GM21528 (cell line): ENCODE data around the gene TPRG1L.

Experiments
- ATAC-seq: cut with Tn5 transposase; IDR thresholded peaks from one replicate; pipeline ENCODE4 v1.9.1; 2021; ENCODE audit warnings: mild to moderate bottlenecking, moderate library complexity; ENCODE audit not compliant: unreplicated experiment, low FRiP score

TPRG1L gene

GRCh38 chr1:3593334-3593733 is 31.5 kb upstream of the TPRG1L start:
- no peak for ATAC-seq

GRCh38 chr1:3593745-3594144 is 31.1 kb upstream of the TPRG1L start:
- ATAC-seq = no peak

- ATAC-seq = no peak
Measured at GRCh38 chr1:3594706-3595377, 30.0 kb upstream of the TPRG1L start.

DNA sequence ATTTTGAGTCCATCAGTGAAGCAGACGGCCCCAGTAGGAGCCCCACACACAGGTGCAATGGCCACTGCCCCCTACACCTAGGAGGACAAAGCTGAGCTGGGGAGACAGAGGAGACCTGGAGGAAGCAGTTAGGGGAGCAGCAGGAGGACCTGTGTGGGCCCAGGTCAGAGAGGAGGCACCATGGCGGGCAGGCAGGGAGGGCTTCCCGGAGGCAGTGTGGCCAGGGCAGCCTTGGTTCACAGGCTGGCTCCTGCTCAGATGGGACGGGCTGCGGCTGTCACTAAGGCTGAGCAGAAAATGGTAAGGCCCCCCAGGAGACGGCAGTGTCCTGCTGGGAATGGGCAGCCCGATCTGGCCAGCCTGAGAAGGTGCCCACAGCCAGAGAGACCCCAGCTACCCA is 28.9 kb upstream of the TPRG1L start:
- ATAC-seq = no peak

DNA sequence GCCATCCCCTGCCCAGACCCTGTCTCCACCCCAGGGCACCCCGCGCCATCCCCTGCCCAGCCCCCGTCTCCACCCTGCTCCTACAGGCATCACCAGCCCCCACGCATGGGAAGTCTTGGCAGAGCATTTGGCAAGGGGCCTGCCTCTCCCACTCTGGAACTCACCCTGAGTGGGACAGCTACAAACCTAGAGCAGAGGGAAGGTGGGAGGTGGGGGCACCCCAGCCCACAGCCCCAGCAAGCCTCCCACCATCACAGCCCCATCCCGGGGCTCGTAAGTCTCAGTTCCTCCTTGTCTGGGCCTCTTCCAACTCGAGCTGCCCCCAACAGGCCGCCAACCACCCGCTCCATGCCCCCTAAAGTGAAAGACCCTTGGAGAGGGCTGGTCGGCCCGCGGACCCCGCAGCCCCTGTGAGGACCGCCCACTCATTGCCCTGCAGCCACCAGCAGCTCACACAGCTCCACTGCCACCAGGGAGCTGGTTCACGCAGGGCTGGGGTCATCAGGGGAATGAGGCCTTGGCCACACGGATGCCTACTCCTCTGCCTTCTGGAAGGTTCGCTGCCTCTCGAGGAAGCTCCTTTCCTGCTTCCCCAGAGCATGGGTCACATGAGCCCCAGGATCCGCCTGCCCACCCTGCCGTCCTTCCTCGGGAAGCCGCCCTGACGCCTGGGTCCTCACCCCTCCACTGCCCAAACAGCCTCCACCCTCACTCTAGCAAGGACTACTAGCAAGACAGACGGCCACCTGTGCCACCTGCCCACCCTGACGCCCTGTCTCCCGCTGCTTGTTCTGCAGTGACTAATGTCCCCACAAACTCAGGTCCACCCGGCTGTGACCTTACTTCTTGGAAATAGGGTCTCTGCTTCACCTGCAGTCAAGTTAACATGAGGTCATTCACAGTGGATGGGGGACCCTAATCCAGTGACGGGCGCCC is 27.9 kb upstream of the TPRG1L start:
- ATAC-seq = no peak

- no peak for ATAC-seq
Measured at GRCh38 chr1:3597599-3597964, 27.2 kb upstream of the TPRG1L start.

- no peak for ATAC-seq
Measured at GRCh38 chr1:3598051-3598491, 26.7 kb upstream of the TPRG1L start.

DNA sequence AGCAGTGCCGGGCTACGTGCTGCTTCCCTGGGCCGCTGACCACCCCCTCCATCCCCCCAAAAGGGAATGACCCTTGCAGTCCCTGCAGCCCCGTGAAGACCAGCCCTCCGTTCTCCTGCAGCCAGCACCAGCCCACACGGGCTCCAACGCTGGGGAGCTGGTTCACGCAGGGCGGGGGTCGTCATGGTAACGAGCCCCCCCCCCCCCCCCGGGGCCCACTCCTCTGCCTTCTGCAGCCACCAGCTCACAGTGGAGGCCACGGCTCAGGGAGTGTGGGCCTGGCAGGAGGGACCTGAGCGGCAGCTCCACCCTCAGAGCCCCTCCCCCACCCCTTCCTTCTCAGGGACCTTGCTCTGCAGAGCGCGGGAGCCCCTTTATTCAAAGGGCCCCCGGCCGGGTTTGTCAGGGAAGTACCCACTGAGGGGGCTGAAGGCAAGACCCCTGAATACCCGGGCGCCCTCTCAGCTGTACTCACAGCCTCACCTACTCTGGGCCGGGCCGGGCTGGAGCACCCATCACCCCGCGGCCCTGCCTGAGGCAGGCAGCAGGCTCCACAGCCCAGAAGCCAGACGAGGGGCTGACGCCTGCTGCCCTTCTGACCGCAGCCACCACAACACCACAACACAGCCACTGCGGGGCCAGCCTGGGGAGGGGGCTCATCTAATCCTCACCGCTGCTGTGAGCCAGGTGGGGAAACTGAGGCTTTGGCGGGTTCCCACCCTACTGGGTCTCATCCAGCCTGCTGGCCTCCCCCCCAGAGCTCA is 26.1 kb upstream of the TPRG1L start:
- no peak for ATAC-seq

GRCh38 chr1:3599286-3599811 is 25.5 kb upstream of the TPRG1L start:
- no peak for ATAC-seq

- no peak for ATAC-seq
Measured at GRCh38 chr1:3599816-3600215, 25.0 kb upstream of the TPRG1L start.

- no peak for ATAC-seq
Measured at GRCh38 chr1:3600354-3600753, 24.5 kb upstream of the TPRG1L start.

DNA sequence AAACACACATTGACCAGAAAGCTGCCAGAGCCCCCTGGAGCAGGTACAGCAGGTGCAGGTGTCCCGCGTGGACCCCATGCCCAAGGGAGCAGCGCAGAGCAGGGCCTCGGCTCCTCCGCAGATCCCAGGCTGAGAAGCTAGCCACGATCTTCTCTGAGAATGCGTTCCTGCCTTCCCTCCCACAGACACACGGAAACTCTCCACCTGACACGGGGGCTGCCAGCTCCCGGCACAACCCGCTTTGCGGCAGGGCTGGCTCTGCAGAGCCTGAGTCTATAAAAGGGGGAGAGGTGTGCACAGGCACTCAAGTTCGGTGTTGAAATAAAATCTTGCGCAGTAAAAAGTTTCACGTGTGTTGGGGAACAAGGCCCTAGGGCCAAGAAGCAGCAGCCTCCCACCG is 23.1 kb upstream of the TPRG1L start:
- ATAC-seq = no peak

GRCh38 chr1:3602375-3602774 is 22.4 kb upstream of the TPRG1L start:
- ATAC-seq = no peak

DNA sequence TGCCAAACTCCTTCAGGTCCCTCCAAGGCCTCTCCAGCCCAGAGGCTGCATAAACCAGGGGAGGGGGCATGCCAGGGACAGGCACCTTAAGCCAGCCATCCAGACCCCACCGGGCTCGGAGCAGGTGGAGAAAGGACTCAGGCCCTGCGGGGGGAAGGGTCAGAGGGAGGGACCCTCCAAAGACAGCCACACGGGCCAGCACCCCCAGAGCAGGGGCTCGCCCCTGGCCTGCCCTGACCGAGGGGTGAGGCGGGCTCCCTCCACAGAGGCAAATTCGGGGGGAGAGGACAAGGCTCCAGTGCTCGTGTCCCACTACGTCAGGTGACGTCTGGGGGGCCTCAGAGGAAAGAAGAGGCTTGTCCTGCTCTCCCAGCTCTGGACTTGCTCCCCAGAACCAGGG is 21.7 kb upstream of the TPRG1L start:
- no peak for ATAC-seq

DNA sequence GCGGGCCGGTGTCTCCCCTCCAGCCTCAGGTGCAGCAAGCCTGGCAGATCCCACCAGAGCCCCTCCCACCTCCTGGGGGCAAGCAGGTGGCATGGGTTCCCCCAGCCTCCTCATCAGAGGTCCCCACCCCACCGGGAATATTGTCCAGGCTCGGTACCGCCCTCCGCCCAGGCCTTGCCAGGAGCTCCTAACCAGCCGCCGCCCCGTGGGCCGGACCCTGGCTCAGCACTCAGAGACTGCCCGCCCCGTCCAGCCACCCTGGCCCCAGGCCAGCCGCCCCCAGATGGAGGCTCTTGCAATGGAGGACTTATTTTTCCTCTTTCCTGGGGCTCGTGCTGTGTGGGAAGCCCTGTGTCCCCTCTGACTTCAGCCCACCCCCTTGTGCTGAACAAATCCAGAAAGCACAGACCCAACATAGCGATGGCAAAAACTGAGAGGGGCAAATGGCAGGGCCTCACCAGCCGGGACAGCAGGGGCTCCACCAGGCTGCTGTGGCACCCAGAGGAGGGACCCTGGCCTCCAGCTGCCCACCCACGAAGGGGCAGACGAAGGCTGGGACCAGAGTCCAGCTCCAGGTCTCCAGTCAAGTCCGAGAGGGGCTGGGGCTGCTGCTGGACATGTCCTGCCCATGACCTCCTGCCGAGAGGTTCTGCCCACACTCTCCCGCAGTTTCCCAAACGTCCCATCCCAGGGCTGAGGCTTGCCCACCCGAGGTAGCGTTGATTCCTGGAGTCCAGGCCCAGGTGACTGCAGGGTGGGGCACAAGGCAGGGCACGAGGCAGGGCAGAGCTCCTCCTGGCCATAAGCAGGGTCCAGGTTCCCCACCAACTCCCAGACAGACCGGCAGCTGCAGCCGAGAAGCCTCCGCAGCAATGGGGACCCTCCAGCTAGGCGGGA is 21.0 kb upstream of the TPRG1L start:
- no peak for ATAC-seq

DNA sequence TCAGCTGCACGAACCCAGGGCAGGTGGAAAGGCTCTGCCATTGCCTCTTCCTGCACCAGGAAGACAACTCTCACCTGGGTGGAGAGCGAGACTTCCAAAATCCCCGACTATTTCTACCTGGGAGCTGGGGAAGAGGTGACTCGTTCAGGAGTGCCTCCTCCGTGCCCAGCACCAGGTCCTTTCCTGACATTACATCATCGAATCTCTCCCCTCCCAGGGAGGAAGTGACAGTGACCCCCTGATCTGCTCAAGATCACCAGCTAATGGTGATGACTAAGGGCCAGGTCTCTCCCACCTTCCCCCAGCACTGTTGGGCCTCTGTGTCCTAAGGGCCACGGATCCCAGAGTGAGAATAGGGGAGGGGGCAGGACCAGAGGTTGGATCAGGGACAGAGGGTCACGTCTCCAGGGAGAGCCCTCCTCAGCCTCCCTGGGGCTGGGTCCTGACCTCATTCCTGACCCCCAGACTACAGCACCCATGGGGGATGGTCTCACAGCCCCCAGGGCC is 20.3 kb upstream of the TPRG1L start:
- ATAC-seq = no peak

GRCh38 chr1:3604997-3605823 is 19.6 kb upstream of the TPRG1L start:
- ATAC-seq = no peak

DNA sequence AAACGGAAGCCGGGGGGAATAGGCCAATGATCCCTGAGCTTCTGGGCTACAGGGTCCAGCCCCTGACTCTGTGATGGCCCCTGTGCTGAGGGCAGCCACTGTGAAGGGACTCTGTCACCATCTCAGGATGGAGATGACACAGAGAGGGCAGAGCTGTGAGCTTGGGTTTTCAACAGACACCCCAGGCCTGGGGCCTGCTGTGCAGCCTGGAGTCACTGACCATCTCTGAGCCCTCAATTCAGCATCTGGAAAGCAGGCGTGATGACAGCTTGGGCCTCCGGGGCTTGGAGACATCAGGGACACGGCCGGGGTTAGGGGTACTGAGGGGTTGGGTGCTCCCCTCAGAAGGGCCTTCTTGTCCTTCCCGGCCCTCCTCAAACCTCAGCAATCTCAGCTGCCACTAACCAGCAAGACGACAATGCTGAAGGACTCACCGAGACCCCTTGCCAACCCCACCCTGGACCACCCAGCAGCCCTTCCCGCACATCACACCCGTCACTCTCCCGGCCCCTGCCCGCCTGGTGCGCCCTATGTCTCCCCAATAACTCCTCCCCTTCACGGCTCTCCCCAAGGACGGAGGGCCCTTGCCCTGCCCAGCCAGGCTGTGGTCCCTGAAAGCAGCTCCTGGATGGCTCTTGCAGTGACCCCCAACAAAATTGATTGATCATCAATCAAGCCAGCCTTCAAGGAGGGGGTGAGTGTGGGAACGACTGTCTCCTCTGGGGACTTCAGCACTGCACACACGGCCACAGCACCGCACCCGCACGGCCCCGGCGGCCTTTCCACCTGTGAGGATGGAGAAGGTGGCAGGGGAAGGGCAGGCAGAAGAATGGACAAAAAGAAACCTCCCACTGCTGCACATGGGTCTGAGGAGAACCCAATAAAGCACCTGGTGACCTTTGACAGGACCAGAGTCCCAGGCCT is 17.8 kb upstream of the TPRG1L start:
- ATAC-seq = no peak
